NOMO-1 (cell line): ENCODE results near the gene OR2H2.
A peak's percentile ranks its signal among the peaks of the same experiment; 100 is the strongest.

Experiments used
- DNase-seq, 2 experiments: peaks; one replicate each; lab custom pipeline; 2025; ENCODE audit not compliant: unreplicated experiment in 2 of 2; lab: John Stamatoyannopoulos, UW

The OR2H2 gene

GRCh38 chr6:29590218-29590808 is 5.4 kb downstream of the OR2H2 start:
- peak in 1 of 2 experiments; percentile 36 for DNase-seq

- no peak for DNase-seq
Measured at GRCh38 chr6:29591677-29592076, 6.8 kb downstream of the OR2H2 start.

GRCh38 chr6:29593199-29593855 is 8.4 kb downstream of the OR2H2 start:
- DNase-seq: no peak

GRCh38 chr6:29596381-29596900 is 11.5 kb downstream of the OR2H2 start:
- DNase-seq: no peak

- DNase-seq: no peak
Measured at GRCh38 chr6:29597184-29597583, 12.3 kb downstream of the OR2H2 start.

GRCh38 chr6:29598172-29598747 is 13.3 kb downstream of the OR2H2 start:
- DNase-seq: no peak

- DNase-seq: no peak
Measured at GRCh38 chr6:29602564-29603361, 17.8 kb downstream of the OR2H2 start.

- DNase-seq: no peak
Measured at GRCh38 chr6:29603456-29603855, 18.5 kb downstream of the OR2H2 start.

- no peak for DNase-seq
Measured at GRCh38 chr6:29603930-29604329, 19.0 kb downstream of the OR2H2 start.

- no peak for DNase-seq
Measured at GRCh38 chr6:29608131-29608530, 23.2 kb downstream of the OR2H2 start.

GRCh38 chr6:29610540-29610939 is 25.6 kb downstream of the OR2H2 start:
- DNase-seq: no peak

- DNase-seq: no peak
Measured at GRCh38 chr6:29611426-29611825, 26.5 kb downstream of the OR2H2 start.

GRCh38 chr6:29617782-29618554 is 33.0 kb downstream of the OR2H2 start:
- no peak for DNase-seq

- DNase-seq: no peak
Measured at GRCh38 chr6:29619578-29620160, 34.7 kb downstream of the OR2H2 start.

GRCh38 chr6:29620630-29621029 is 35.7 kb downstream of the OR2H2 start:
- no peak for DNase-seq

GRCh38 chr6:29624520-29624961 is 39.6 kb downstream of the OR2H2 start:
- no peak for DNase-seq

- DNase-seq: no peak
Measured at GRCh38 chr6:29625337-29625930, 40.5 kb downstream of the OR2H2 start.

GRCh38 chr6:29626948-29627754 is 42.2 kb downstream of the OR2H2 start:
- no peak for DNase-seq
